ENCODE data around the gene AGRN.

DNA sequence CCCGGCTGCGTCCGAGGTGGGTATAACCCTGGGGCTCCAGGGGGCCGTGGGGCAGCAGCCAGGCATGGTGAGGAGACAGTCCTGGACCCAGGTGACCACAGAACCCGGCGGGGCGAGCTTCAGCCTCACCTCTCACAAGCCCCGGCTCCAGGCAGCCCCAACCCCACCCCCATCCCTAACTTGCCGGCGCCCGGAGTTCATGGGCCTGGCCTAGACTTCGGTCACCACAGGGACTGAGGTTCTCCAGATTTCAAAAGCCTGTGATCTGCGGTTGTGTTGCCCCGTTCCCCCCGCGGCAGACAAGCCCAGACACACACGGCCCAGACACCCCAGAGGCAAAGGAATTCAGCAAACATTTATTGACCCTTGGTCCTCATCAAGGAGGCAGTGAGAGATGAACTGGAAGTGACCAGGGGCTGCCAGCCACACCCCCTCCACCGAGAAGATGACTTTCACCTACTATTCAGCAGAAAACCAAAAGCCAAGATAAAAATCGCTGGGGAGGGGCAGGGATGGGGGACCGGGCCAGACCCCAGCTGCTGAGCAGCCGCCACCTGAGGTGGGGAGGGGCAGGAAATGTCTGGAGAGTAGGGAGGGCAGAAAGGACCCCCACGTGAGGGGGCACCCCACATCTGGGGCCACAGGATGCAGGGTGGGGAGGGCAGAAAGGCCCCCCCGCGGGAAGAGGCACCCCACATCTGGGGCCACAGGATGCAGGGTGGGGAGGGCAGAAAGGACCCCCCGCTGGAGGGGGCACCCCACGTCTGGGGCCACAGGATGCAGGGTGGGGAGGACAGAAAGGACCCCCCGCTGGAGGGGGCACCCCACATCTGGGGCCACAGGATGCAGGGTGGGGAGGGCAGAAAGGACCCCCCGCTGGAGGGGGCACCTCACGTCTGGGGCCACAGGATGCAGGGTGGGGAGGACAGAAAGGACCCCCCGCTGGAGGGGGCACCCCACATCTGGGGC lies 24.0 kb upstream of the AGRN start:
- TF ChIP-seq POLR2AphosphoS5 (IDR thresholded peaks at IDR 0.05) (no peak), POLR2A (IDR thresholded peaks at IDR 0.05; ENCODE audit: low read depth) (no peak)
- TF ChIP-seq, protein P1, sequence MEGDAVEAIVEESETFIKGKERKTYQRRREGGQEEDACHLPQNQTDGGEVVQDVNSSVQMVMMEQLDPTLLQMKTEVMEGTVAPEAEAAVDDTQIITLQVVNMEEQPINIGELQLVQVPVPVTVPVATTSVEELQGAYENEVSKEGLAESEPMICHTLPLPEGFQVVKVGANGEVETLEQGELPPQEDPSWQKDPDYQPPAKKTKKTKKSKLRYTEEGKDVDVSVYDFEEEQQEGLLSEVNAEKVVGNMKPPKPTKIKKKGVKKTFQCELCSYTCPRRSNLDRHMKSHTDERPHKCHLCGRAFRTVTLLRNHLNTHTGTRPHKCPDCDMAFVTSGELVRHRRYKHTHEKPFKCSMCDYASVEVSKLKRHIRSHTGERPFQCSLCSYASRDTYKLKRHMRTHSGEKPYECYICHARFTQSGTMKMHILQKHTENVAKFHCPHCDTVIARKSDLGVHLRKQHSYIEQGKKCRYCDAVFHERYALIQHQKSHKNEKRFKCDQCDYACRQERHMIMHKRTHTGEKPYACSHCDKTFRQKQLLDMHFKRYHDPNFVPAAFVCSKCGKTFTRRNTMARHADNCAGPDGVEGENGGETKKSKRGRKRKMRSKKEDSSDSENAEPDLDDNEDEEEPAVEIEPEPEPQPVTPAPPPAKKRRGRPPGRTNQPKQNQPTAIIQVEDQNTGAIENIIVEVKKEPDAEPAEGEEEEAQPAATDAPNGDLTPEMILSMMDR (IDR thresholded peaks at IDR 0.05): no peak

Measured in esophagus muscularis mucosa (tissue), 3 donors.